Neural cell (in vitro differentiated cells): ENCODE data around the gene FSTL5.

ENCODE experiments used
- CTCF ChIP-seq: fragments of 450-650 bp; IDR thresholded peaks from 2 replicates; pipeline ENCODE4 v1.5.1; 2014; ENCODE audit warnings: antibody characterized with exemption, mild to moderate bottlenecking, moderate library complexity; ENCODE audit not compliant: poor library complexity, severe bottlenecking
- POLR2AphosphoS5 ChIP-seq: IDR thresholded peaks from 2 replicates; pipeline ENCODE4 v1.6.1; 2012
- TF ChIP-seq, protein P1 (sequence below): IDR thresholded peaks from 2 replicates; pipeline ENCODE4 v1.6.1; 2012; ENCODE audit warnings: borderline replicate concordance

- TF ChIP-seq POLR2AphosphoS5 (no peak), CTCF (no peak)
- TF ChIP-seq, protein P1, sequence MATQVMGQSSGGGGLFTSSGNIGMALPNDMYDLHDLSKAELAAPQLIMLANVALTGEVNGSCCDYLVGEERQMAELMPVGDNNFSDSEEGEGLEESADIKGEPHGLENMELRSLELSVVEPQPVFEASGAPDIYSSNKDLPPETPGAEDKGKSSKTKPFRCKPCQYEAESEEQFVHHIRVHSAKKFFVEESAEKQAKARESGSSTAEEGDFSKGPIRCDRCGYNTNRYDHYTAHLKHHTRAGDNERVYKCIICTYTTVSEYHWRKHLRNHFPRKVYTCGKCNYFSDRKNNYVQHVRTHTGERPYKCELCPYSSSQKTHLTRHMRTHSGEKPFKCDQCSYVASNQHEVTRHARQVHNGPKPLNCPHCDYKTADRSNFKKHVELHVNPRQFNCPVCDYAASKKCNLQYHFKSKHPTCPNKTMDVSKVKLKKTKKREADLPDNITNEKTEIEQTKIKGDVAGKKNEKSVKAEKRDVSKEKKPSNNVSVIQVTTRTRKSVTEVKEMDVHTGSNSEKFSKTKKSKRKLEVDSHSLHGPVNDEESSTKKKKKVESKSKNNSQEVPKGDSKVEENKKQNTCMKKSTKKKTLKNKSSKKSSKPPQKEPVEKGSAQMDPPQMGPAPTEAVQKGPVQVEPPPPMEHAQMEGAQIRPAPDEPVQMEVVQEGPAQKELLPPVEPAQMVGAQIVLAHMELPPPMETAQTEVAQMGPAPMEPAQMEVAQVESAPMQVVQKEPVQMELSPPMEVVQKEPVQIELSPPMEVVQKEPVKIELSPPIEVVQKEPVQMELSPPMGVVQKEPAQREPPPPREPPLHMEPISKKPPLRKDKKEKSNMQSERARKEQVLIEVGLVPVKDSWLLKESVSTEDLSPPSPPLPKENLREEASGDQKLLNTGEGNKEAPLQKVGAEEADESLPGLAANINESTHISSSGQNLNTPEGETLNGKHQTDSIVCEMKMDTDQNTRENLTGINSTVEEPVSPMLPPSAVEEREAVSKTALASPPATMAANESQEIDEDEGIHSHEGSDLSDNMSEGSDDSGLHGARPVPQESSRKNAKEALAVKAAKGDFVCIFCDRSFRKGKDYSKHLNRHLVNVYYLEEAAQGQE, result no peak
These were observed 37.1 kb downstream of the FSTL5 start for GRCh38 chr4:162126729-162127128.
